NCI-H1436 treated with DMSO at 0.1 percent for 48 hours (cell line): ENCODE measurements around the gene DSN1.

ENCODE experiments used
- DNase-seq: peaks from one replicate; lab custom pipeline; 2025; lab: John Stamatoyannopoulos, UW

DSN1 gene

DNA sequence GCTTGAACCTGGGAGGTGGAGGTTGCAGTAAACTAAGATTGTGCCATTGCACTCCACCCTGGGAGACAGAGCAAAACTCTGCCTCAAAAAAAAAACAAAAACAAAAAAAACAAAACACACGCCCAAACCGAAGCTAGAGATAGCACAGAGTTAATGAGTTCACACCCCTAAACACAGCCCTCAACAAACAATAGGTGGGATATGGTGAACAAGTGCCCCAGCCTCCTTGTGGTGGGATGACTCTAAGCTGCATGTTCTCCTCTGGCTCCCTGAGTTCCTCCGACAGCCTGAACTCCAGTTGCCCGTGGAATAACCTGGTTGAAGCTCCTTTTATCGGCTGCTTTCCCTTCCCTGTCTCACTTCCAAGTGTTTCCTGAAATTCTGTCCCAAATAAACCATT lies 22.1 kb upstream of the DSN1 start:
- DNase-seq: no peak

- no peak for DNase-seq
These were observed 20.5 kb upstream of the DSN1 start for GRCh38 chr20:36794116-36794474.

DNA sequence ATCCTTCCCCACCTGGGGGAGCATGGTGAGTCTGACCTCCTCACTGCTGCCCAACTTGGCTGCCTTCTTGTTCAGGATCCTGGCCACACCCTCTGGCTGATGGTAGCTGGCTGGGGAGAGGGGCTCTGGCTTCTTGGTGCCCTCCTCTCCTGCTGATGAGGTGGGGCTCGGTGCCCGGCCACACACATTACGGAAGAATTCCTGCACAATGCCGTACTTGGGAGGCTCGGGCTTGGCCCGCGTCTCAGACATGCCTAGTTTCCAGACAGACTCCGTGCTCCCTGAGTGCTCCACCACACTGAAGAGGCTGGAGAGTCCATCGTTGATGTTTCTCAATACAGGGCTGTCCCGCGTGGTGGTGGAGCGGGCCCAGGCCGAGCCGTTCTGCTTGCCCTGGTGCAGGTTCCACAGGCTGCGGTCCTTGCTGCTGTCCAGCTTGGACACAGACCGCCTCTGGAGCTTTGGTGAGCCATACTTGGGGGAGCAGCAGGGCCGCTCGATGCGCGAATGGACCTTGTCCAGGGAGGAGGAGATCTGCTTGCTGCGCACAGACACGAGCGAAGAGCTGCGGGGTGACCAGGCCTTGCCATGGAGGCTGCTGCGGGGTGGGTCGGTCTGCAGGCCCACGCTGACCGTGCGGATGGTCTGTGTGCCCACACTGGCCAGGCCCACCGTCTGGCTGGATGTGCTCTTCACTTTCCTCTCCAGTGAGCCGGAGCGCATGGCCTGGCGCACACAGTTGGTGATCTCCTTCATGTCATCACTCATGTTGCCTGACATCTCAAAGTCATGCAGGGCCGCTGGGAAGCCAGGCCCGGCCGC lies 19.9 kb upstream of the DSN1 start:
- no peak for DNase-seq

GRCh38 chr20:36792422-36792821 lies 18.9 kb upstream of the DSN1 start:
- no peak for DNase-seq

GRCh38 chr20:36791862-36792261 lies 18.3 kb upstream of the DSN1 start:
- DNase-seq: no peak

- DNase-seq: no peak
These were observed 13.1 kb upstream of the DSN1 start for GRCh38 chr20:36786663-36787062.

DNA sequence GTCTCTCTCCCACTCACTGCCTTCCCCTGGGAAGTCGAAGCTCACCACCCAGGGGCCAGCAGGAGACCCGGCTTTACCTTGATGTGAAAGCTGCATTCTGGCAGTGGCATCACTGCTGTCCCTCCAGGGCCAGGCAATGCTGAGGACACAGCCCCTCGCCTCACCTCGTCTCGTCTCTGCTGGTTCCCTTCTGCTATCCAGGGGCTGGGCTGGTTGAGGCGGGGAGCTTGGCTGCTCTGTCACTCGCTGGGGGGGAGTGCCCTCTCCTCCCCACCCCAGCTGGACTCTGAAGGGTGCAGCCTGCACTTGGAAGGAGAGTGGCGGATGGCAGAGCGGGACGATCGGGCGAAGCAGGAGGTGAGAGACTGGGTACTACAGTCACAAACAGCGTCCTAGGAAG lies 12.7 kb upstream of the DSN1 start:
- no peak for DNase-seq

DNA sequence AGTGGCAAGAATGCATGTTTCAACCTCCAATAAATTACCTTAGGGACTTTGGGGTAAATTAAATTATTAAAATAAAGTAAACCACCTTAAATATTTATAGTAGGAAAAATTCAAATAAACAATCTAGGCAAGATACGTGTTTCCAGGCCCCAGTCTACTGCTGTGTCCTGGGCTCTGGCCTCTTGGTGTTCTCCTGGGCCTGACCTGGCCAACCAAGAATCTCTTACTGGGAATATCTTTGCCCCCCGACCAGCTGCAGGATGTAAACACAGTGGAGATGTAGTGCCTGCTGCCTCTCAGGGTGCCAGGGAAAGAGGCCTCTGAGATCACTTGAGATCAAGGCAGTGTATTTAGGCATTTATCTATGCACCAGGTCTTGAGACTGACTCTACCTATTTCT lies 11.7 kb upstream of the DSN1 start:
- DNase-seq: no peak

- no peak for DNase-seq
These were observed 11.3 kb upstream of the DSN1 start for GRCh38 chr20:36784900-36785299.

GRCh38 chr20:36784116-36784515 lies 10.6 kb upstream of the DSN1 start:
- DNase-seq: no peak

- DNase-seq: no peak
These were observed 6.1 kb upstream of the DSN1 start for GRCh38 chr20:36779656-36780025.

DNA sequence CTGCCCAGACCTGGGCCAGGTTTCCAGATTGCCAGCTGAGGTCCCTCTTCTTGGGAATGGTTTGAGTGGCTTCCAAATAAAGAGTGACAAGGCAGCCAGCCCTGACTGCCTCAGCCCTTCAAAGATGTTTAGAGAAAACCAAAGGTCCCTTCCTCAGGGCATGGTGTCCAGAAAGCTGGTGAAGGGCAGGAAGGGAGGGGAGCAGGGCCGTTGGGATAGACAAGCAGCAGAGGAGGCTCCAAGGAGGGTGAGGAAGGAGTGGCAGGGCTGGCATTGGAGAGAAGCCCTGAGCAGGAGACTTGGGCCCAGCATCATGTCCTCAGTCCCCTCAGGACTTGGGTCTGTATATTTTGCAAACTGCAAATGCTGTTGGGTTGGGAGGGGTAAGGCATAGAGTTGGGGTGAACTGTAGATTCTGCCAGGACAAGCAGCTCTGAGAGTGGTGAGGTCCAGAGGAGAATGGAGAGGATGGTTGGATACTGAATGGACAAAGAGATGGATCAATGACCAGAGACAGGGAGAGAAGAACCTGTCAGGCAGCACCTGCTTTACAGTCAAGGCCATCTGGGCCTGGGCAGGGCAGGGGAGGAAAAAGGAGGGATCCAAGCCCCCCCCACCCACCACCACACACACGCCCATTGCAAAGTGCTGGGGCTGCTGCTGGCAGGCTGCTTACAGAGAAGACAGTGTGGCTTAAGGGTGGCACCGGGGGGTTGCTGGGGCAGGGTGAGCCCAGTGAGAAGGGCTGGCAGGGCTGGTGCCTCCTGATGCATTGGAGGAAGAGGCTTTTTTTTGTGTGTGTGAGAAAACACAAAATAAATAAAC lies 5.5 kb upstream of the DSN1 start:
- no peak for DNase-seq

GRCh38 chr20:36777576-36777975 lies 4.0 kb upstream of the DSN1 start:
- no peak for DNase-seq

DNA sequence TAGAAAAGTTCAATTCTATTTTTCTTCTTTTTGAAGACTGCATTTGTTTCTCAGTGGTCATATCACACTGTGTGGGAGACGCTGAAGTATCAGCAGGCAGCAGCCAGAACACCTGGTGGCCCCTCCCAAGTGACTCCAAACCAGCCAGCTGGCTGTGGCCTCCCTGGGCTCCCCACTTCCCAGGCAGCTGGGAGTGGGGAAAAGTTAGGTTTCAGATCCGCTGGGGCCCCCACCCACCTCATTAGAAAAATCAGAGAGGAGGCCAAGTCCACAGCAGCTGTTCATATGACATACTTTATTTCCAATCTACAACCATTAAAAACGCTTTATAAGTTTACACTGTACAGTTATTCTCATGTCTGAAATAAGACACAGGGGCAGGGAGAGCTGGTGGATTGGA lies 3.6 kb upstream of the DSN1 start:
- no peak for DNase-seq

DNA sequence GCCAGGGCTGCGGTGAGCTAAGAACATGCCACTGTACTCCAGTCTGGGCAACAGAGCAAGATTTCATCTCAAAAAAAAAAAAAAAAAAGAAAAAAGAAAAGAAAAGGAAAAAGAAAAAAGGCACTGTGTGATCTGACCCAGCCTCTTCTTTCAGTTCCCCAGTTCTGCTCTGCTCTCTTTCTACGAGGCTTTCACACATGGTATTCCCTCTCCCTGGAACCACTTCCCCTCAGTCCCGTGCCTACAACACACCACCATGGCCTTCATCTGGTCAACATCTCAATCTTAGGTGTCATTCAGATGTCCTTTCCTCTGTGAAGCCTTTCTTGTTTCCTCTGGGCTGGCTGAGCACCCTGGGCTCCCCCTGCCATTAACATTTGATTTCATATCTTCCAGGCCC lies 2.3 kb upstream of the DSN1 start:
- DNase-seq: no peak

GRCh38 chr20:36775196-36775595 lies 1.6 kb upstream of the DSN1 start:
- DNase-seq: no peak

DNA sequence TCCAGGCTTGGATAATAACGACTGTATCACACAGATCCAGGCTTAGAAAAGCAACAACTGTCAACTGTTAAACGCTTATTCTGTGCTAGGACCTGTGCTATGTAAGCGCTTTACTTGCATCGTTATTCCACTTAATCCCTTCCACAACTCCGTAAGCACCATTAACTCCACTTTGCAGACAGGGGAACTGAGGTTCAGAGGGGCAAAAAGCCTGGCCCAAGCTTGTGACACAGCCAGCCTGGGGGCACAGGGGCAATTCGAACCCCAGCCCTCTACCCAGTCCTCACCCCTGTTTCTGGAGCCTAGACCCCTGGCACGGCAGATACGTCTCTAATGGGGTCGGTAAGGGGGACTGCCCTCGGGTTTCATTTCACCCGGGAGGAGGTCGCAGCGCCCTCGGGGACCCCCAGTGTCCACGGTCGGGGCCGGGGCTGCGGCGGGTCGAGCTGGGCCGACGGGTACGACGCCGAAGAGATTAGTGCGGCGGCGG lies 411 bp downstream of the DSN1 start:
- DNase-seq: no peak

GRCh38 chr20:36770680-36771079 lies 2.9 kb downstream of the DSN1 start:
- DNase-seq: no peak

DNA sequence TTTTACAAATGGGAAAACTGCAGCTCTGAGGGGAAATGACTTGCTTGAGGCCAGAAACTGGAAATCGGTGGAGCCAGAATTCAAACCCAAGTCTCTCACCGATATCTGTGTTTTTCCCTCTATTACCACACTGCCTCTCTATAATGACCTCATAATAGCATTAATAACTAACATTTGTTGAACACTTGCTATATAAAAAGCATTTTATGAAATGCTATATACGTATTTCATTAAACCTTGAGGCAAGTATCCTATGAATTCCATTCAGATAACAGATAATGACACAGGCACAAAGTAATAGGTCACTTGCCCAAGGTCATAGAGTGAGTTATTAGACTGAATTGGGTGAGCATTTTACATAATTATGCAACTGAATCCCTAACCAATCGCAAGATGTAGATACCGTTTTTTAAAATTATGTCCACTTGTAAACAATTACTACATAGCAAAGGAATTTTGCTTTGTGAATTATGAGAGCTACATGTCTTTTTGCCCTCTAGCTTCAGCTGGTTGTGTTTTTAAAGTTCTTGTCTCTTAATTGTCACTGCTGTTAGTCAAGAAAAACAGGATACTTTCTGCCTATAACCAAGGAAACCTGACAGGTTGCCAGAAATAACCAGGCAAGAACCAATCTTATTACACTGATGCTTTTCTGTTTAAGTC lies 4.7 kb downstream of the DSN1 start:
- no peak for DNase-seq

GRCh38 chr20:36761125-36761524 lies 12.4 kb downstream of the DSN1 start:
- DNase-seq: no peak

DNA sequence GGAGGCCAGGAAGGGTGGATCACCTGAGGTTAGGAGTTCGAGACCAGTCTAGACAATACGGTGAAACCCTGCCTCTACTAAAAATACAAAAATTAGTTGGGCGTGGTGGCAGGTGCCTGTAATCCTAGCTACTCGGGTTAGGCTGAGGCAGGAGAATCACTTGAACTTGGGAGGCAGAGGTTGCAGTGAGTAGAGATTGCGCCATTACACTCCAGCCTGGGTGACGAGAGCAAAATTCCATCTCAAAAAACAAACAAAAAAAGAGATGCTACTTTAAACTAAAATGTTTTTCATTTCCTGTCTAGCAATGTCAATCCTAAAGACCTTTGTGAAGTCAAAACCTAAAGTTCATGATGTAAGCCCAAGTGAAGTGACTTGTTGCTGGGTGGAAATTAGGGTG lies 12.9 kb downstream of the DSN1 start:
- no peak for DNase-seq

GRCh38 chr20:36758276-36758675 lies 15.3 kb downstream of the DSN1 start:
- DNase-seq: no peak

- no peak for DNase-seq
These were observed 17.1 kb downstream of the DSN1 start for GRCh38 chr20:36756496-36756895.
